Activated CD4-positive, alpha-beta T cell treated with anti-CD3 and anti-CD28 coated beads for 24 hours (primary cell): ENCODE measurements around the gene PLEKHG5.
"Not testable (repeated sequence)": the region's sequence is repeated elsewhere in the genome, so short reads cannot be mapped to it uniquely, and the experiment has no call there.

ENCODE experiments used
- DNase-seq, 2 donors: peaks; one replicate each; pipeline ENCODE4 v3.0.0-alpha.2; 2020; ENCODE audit warnings: low read depth in 2 of 2

Gene PLEKHG5

DNA sequence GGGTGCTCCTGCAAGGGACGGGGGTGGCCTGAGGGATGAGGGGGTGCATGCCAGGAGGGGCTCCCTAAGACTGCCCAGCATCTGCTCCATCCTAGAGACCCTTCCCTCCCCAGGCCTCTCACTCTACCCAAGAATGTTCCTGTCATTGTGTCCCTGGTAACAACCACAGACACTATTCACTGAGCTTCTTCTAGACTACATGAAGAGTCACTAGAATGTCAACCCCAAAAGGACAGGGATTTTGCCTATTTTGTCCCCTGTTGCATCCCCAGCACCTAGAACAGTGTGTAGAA, 28.4 kb downstream of the PLEKHG5 start:
- DNase-seq: no peak

DNA sequence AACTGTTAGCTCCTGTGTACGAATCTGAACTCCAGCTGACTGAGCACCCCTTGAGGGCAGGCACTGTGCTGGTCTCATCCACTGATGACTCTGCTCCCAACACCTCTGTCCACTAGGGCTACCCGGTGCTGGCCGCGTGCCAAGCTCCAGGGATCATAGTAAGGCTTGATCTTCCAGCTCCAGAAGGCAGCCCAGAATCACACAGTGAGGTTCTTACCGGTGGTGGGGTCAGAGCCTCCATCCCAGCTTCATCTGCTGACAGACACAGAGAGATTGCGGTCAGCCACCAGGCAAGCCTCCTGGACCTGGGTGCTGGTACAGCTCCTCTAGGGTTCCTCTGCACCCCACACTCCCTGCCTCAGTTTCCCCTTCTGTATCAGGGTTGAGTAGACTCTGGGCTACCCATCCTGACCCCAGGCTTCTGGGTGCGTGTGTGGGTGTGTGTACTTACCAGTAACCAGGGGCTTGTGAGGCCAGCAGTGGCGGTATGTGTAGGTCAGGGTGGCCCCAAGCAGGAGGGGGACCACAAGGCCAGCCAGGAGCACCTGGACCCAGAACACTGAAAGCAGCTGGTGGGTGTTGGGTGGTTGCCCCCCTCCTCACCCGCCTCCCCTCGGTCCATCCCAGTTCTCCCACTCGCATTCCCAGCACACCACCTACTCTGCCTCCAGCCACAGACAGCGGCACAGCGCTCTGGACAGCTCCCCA, 28.9 kb downstream of the PLEKHG5 start:
- DNase-seq: no peak

DNA sequence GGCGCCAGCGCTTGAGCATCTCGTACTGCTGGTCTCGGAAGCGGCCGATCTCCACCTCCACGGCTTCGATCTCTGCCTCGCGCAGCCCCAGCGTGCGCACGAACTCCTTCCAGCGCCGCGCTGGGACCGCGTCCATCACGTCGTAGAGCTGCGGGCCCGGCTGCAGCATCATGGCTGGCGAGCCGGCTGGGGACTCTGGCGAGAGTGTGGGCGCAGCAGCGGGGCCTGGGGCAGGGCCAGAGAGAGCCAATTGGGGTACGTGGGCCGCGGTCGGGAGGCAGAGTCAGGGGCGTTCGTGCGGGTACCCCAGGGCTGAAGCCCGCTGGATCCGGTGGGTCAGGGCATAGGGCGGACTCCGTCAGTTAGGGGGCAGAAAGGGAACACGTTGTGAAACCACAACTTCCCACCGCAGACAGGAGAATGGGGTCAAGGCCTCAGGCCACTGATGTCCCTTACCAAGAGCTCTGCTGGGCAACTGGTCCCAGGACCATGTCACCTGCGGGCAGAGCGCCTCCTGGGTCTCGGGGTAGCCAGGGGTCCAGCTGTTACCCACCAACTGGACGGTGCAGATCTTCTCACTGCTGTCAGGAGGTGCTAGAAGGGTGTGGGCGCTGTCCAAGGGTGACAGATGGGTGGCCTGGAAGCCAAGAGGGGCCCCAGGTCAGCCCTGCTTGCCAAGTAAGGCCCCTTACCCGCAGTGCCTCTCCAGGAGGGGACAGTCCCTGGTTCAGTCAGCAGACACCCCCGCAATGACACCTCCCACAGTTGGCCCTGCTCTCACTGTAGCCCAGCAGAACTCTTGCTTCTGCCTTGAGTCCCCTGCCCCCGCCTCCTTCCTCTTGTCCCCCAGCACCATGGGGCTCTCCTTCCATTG, 29.7 kb downstream of the PLEKHG5 start:
- no peak for DNase-seq

GRCh38 chr1:6461051-6461530, 30.4 kb downstream of the PLEKHG5 start:
- no peak for DNase-seq

- DNase-seq: peak; percentile 73 to 78
These were observed 31.0 kb downstream of the PLEKHG5 start for GRCh38 chr1:6460301-6461050.

DNA sequence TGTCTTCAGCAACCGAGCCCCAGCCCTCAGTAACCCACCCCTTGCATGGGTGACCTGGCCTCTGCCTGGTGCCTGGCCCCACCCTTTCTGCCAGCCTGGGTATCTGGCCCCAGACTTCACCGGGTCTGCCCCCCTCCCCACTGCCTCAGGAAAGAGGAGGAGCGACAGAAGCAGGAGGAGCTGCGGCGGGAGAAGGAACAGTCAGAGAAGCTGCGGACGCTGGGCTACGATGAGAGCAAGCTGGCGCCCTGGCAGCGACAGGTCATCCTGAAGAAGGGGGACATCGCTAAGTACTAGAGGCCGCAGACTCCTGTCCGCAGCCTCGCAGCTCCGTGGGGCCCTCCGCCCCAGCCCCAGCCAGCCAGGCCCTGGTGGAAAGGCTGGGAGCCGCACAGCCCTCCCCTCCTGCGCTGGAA, 31.6 kb downstream of the PLEKHG5 start:
- DNase-seq: no peak

- no peak for DNase-seq
These were observed 34.5 kb downstream of the PLEKHG5 start for GRCh38 chr1:6456800-6457466.

GRCh38 chr1:6455752-6456520, 35.5 kb downstream of the PLEKHG5 start:
- not testable (repeated sequence) for DNase-seq

- no peak for DNase-seq
These were observed 36.4 kb downstream of the PLEKHG5 start for GRCh38 chr1:6454856-6455751.

DNA sequence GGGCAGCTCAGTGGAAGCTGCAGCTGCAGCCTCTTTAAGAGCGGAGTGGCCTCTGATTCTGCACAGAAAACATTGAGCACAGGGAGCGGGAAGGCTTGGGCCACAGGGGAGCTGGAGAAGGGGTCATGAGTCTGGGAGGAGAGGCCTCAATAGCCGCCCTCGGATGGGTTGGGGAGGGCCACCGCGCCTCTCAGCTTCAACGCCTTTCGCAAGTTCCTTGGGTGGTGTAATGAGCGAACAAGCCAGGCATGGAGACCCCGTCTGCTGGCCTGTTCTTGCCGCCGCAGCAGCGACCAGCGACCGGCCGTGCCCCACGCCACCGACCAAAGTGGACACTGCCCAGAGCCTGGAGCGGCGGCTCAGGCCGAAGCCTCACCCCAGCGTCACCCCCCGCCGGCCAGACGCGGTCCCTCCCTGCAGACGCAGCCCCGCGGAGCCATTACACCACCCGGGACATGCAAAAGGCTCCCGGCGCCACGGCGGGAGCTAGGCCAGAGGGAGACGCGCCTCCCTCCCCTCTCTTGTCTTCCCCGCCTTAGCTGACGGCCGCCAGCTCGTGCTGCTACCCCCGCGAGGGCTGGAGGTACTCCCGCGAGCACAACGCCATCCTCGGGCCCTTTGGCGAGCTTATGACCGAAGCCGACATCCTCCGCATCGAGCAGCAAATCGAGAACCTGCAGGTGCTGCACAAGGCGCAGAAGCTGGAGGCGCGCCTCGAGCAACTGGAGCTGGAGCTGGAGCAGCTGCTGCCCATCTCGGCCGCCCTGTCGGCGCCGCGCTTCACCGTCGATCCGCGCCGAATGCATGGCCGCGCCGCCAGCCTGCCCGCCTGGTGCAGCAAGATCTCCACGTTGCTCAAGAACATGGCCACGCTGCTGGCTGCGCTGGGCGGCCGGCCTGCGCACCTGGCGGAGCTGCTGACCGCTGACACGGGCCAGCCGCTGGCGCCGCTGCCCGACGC, 37.3 kb downstream of the PLEKHG5 start:
- not testable (repeated sequence) for DNase-seq

- DNase-seq: no peak
These were observed 40.5 kb downstream of the PLEKHG5 start for GRCh38 chr1:6450943-6451373.

- DNase-seq: not testable (repeated sequence)
These were observed 41.0 kb downstream of the PLEKHG5 start for GRCh38 chr1:6450486-6450885.

- DNase-seq: no peak
These were observed 41.4 kb downstream of the PLEKHG5 start for GRCh38 chr1:6450005-6450450.

DNA sequence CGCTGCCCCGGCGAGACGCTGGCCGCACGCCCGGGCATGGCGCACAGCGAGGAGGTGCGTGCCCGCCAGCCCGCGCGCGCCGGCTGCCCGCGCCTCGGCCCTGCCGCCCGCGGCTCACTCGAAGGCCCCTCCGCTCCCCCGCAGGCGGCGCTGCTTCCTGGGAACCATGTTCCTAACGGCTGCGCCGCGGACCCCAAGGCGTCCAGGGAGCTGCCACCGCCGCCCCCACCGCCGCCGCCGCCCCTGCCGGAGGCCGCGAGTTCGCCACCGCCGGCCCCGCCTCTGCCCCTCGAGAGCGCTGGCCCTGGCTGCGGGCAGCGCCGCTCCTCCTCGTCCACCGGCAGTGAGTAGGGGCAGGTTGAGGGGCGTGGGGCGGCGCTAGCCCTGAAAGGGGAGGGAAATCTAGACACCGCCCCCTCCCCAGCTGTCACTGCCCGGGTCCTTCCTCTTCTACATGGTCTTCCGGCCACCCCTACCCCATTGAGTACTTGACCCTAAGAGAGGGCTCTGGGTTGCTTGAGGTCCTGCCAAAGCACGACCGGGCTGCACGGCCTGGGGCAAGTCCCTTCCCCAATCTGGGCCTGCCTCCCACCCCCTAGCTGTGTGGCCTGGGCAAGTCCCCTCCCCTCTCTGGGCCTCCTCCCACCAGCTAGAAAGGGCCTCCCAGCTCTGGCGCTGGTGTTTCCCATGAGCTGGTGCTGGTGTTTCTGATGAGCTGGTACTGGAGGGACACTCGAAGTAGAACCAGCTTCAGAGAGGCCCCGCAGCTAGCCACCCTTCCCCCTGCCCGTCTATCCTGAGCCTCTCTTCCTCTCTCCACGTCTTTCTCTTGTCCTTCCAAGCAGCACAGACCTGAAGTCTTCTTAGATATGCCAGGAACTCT, 42.5 kb downstream of the PLEKHG5 start:
- DNase-seq: no peak

GRCh38 chr1:6447818-6448748, 43.4 kb downstream of the PLEKHG5 start:
- DNase-seq: no peak

- no peak for DNase-seq
These were observed 44.2 kb downstream of the PLEKHG5 start for GRCh38 chr1:6447016-6447817.
